Uterus (tissue), 2 donors: ENCODE measurements around the gene PLXNB3.

Source experiments
- POLR2A ChIP-seq, 2 donors: fragments of 450-650 bp; IDR thresholded peaks; one replicate each; pipeline ENCODE4 v1.6.1; 2016; ENCODE audit warnings: antibody characterized with exemption in 2 of 2, mild to moderate bottlenecking in 1 of 2, moderate library complexity in 1 of 2
- TF ChIP-seq, protein P1 (sequence below), 4 experiments: fragments of 200-600 bp in 2 of 4; fragments of 450-650 bp in 2 of 4; sonication (generic) in 2 of 4; IDR thresholded peaks; one replicate each; pipeline ENCODE4 v1.5.1; 2016 to 2019; ENCODE audit warnings: antibody characterized with exemption in 4 of 4, mild to moderate bottlenecking in 2 of 4, moderate library complexity in 1 of 4

DNA sequence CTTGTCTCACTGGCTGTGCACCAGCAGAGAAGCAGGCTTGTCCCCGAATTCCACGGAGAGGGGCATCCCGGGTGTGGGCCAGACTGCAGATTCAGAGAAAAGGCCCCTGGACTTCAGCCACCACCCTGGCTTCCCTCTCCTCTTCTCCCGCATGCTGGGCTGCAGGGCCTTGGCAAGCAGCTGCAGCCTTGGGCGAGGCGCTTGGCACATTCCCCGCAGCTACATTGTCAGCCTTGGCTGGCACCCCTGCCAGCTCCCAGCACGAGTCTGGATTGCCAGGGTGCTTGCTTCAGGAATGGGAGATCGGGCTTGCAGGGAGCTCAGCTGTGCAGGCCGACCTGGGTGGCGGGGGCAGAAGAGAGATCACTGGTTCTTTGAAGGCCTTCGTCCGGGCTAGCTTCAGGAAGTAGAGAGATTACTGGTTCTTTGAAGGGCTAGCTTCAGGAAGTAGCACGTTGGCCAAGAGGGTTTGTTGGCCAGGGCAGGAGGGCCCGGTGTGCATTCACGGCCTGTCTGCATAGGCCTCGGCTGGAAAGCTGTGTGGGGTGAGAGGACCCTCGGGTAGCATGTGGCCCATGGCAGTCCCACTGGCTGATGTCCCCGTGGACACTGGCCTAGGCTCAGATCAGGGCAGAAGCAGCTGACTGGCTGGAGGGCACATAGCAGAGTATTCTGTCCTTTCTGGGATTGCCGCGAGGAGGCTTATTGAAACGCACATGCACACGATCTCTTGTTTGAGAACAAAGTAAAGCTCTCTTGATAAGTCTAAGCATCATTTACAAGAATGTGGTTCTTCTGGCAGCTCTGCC lies 36.7 kb upstream of the PLXNB3 start:
- TF ChIP-seq, protein P1, sequence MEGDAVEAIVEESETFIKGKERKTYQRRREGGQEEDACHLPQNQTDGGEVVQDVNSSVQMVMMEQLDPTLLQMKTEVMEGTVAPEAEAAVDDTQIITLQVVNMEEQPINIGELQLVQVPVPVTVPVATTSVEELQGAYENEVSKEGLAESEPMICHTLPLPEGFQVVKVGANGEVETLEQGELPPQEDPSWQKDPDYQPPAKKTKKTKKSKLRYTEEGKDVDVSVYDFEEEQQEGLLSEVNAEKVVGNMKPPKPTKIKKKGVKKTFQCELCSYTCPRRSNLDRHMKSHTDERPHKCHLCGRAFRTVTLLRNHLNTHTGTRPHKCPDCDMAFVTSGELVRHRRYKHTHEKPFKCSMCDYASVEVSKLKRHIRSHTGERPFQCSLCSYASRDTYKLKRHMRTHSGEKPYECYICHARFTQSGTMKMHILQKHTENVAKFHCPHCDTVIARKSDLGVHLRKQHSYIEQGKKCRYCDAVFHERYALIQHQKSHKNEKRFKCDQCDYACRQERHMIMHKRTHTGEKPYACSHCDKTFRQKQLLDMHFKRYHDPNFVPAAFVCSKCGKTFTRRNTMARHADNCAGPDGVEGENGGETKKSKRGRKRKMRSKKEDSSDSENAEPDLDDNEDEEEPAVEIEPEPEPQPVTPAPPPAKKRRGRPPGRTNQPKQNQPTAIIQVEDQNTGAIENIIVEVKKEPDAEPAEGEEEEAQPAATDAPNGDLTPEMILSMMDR (IDR thresholded peaks at IDR 0.05), result no peak
- TF ChIP-seq POLR2A (IDR thresholded peaks at IDR 0.05), result no peak
